A549 (cell line): ENCODE data around the gene PCBP3. TPM values are rescaled to one million over a fixed set of nuclear protein-coding genes. Genes with fewer than 3 reads are reported as not detected.
"Not testable (repeated sequence)": the region's sequence is repeated elsewhere in the genome, so short reads cannot be mapped to it uniquely, and the experiment has no call there.

Experiments
- ATAC-seq, 2 experiments: fragments of 200-7000 bp in 1 of 2; fragments of >200 bp in 1 of 2; cut with Nextera tagmentation in 1 of 2; cut with Tn5 transposase in 1 of 2; 3 replicates each; pipeline versions ENCODE4 v1.8.0 to v1.9.1; 2018 to 2020; ENCODE audit warnings: mild to moderate bottlenecking in 1 of 2, moderate library complexity in 1 of 2
- CTCF ChIA-PET: fragments of 300-600 bp; sonication (Branson Sonifier 250); formaldehyde crosslinking; extraction: SDS; loops from one replicate; lab custom pipeline; 2021; ENCODE audit warnings: antibody characterized with exemption, inconsistent platforms; lab: Yijun Ruan, JAX
- POLR2A ChIA-PET: fragments of 350-600 bp; formaldehyde crosslinking; extraction: SDS; loops from one replicate; lab custom pipeline; 2021; ENCODE audit warnings: antibody characterized with exemption, inconsistent platforms; lab: Yijun Ruan, JAX
- DNase-seq, 2 experiments: peaks; one replicate each; pipeline versions ENCODE4 v3.0.0 to v3.0.0-alpha.2; 2011 to 2016; ENCODE audit warnings: low read depth in 1 of 2, low spot score in 1 of 2
- FAIRE-seq: peaks from 2 replicates; lab custom pipeline; 2011; peaks lifted over from hg19 to GRCh38; lab: Jason Lieb, UNC
- H3K27ac ChIP-seq, 2 experiments: fragments of >200 bp; sonication (Bioruptor Twin); formaldehyde crosslinking; 3 replicates each; pipeline ENCODE4 v1.5.1; 2016 to 2017
- H3K4me1 ChIP-seq: fragments of >200 bp; sonication (Bioruptor Twin); formaldehyde crosslinking; 3 replicates; pipeline ENCODE4 v1.6.1; 2016
- H3K4me2 ChIP-seq: fragments of >200 bp; sonication (Bioruptor Twin); formaldehyde crosslinking; 3 replicates; pipeline ENCODE4 v1.6.1; 2016
- H3K4me3 ChIP-seq: fragments of >200 bp; sonication (Bioruptor Twin); formaldehyde crosslinking; 3 replicates; pipeline ENCODE4 v1.5.1; 2016
- H3K9me3 ChIP-seq: fragments of >200 bp; sonication (Bioruptor Twin); formaldehyde crosslinking; 3 replicates; pipeline ENCODE4 v1.6.1; 2016
- CBX2 ChIP-seq: fragments of 200-600 bp; sonication (generic); IDR thresholded peaks from 2 replicates; pipeline ENCODE4 v1.6.1; 2016; ENCODE audit warnings: low read depth, mild to moderate bottlenecking, borderline replicate concordance
- CHD4 ChIP-seq: fragments of 200-600 bp; sonication (generic); IDR thresholded peaks from 2 replicates; pipeline ENCODE4 v1.6.1; 2016; ENCODE audit warnings: antibody characterized with exemption, mild to moderate bottlenecking, borderline replicate concordance
- EHF ChIP-seq: fragments of 250-450 bp; sonication (Bioruptor Pico); IDR thresholded peaks from 2 replicates; pipeline ENCODE4 v1.5.0; 2020; ENCODE audit warnings: mild to moderate bottlenecking
- EHMT2 ChIP-seq: fragments of 200-600 bp; sonication (generic); IDR thresholded peaks from 2 replicates; pipeline ENCODE4 v1.6.1; 2016; ENCODE audit warnings: antibody characterized with exemption, low read depth, mild to moderate bottlenecking, moderate library complexity
- FOXS1 ChIP-seq: fragments of 250-450 bp; sonication (Bioruptor Pico); IDR thresholded peaks from 2 replicates; pipeline ENCODE4 v1.5.0; 2020; ENCODE audit warnings: mild to moderate bottlenecking, moderate library complexity
- HOXB13 ChIP-seq: fragments of 250-450 bp; sonication (Bioruptor Pico); IDR thresholded peaks from 2 replicates; pipeline ENCODE4 v1.5.0; 2020; ENCODE audit warnings: low read depth, mild to moderate bottlenecking, moderate library complexity
- JUN ChIP-seq, 2 experiments: fragments of >200 bp; sonication (Bioruptor Twin); formaldehyde crosslinking; IDR thresholded peaks; 2 replicates in 1 of 2; 3 replicates in 1 of 2; pipeline ENCODE4 v1.6.1; 2016 to 2017
- JUNB ChIP-seq: fragments of >200 bp; sonication (Bioruptor Twin); formaldehyde crosslinking; IDR thresholded peaks from 2 replicates; pipeline ENCODE4 v1.6.1; 2016
- KDM1A ChIP-seq: fragments of 200-600 bp; sonication (generic); IDR thresholded peaks from 2 replicates; pipeline ENCODE4 v1.6.1; 2016; ENCODE audit warnings: low read depth, mild to moderate bottlenecking
- MYC ChIP-seq: IDR thresholded peaks from 2 replicates; pipeline ENCODE4 v1.6.1; 2012; ENCODE audit warnings: mild to moderate bottlenecking, inconsistent platforms, low read length, improper control_type of control experiment, borderline replicate concordance
- NFE2L2 ChIP-seq: fragments of 150-350 bp; conservative IDR thresholded peaks from 2 replicates; pipeline ENCODE4 v1.6.1; 2014; ENCODE audit warnings: low read length
- NR3C1 ChIP-seq: fragments of >200 bp; sonication (Bioruptor Twin); formaldehyde crosslinking; IDR thresholded peaks from 3 replicates; pipeline ENCODE4 v1.6.1; 2017
- POLR2A ChIP-seq: IDR thresholded peaks from 2 replicates; pipeline ENCODE4 v1.6.1; 2012; ENCODE audit warnings: mild to moderate bottlenecking, low read length
- RARB ChIP-seq: fragments of 250-450 bp; sonication (Bioruptor Pico); IDR thresholded peaks from 2 replicates; pipeline ENCODE4 v1.8.0; 2021; ENCODE audit warnings: mild to moderate bottlenecking, moderate library complexity
- SMC3 ChIP-seq: fragments of >200 bp; sonication (Bioruptor Twin); formaldehyde crosslinking; IDR thresholded peaks from 3 replicates; pipeline ENCODE4 v1.6.1; 2018; ENCODE audit warnings: inconsistent platforms
- TP53 ChIP-seq: fragments of 250-450 bp; sonication (Bioruptor Pico); IDR thresholded peaks from 2 replicates; pipeline ENCODE4 v1.5.0; 2021; ENCODE audit warnings: mild to moderate bottlenecking, moderate library complexity
- ZFP36 ChIP-seq: fragments of 450-650 bp; IDR thresholded peaks from 2 replicates; pipeline ENCODE4 v1.6.1; 2014; ENCODE audit warnings: borderline replicate concordance; ENCODE audit not compliant: partially characterized antibody
- ZNF302 ChIP-seq: fragments of 250-450 bp; sonication (Bioruptor Pico); IDR thresholded peaks from 2 replicates; pipeline ENCODE4 v1.9.0; 2021; ENCODE audit warnings: inconsistent platforms, mild to moderate bottlenecking, moderate library complexity
- WGBS: methylation state at CpG from one replicate; pipeline ENCODE4 v1.1.6; 2017; ENCODE audit errors: missing lambda C conversion rate; 5-methylcytosine and 5-hydroxymethylcytosine counted together
- polyA plus RNA-seq, 4 experiments: library from polyadenylated mRNA; depleted of rRNA in 3 of 4; stranded (reverse); fragments of >200 nt; fragmentation: RNase III in 1 of 4; extraction: RNeasy Plus Mini Kit Qiagen cat#74134 plus additional on column Dnase treatment in 1 of 4; gene quantifications; 2 replicates in 3 of 4; 3 replicates in 1 of 4; pipeline ENCODE4 v1.2.3, GENCODE V29; 2011 to 2017
- TF ChIP-seq, protein P1 (sequence below): fragments of 200-600 bp; sonication (generic); IDR thresholded peaks from 2 replicates; pipeline ENCODE4 v1.6.1; 2016; ENCODE audit warnings: antibody characterized with exemption, mild to moderate bottlenecking, moderate library complexity
- TF ChIP-seq, protein P2 (sequence below): fragments of 250-450 bp; sonication (Bioruptor Pico); IDR thresholded peaks from 2 replicates; pipeline ENCODE4 v1.5.0; 2020; ENCODE audit warnings: low read depth, mild to moderate bottlenecking, moderate library complexity
- TF ChIP-seq, protein P3 (sequence below): fragments of >200 bp; sonication (Bioruptor Twin); formaldehyde crosslinking; IDR thresholded peaks from 2 replicates; pipeline ENCODE4 v1.6.1; 2016
- TF ChIP-seq, protein P4 (sequence below): fragments of >200 bp; sonication (Bioruptor Twin); formaldehyde crosslinking; IDR thresholded peaks from 3 replicates; pipeline ENCODE4 v1.5.1; 2016

The PCBP3 gene
- polyA plus RNA-seq, 2 of the 4 experiments (the other 2 are of a cell fraction) = 0.30 to 0.34 TPM

DNA sequence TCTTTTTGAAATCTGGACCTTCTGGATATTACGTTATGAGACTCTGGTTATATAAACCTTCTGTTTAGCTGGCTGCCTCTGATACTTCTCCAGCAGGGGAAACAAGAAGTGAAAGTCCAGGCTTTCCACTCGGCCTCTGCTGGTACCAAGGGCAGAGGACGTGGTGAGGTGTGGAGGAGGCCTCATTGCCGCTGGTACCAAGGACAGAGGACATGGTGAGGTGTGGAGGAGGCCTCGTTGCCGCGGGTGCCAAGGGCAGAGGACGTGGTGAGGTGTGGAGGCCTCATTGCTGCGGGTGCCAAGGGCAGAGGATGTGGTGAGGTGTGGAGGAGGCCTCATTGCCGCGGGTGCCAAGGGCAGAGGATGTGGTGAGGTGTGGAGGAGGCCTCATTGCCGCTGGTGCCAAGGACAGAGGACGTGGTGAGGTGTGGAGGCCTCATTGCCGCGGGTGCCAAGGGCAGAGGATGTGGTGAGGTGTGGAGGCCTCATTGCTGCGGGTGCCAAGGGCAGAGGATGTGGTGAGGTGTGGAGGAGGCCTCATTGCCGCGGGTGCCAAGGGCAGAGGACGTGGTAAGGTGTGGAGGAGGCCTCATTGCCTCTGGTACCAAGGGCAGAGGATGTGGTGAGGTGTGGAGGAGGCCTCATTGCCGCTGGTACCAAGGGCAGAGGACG is 242.5 kb downstream of the PCBP3 start:
- H3K27ac ChIP-seq, CTCF ChIA-PET, H3K4me2 ChIP-seq, ATAC-seq, FAIRE-seq, H3K9me3 ChIP-seq, DNase-seq, POLR2A ChIA-PET, H3K4me1 ChIP-seq, H3K4me3 ChIP-seq: not testable (repeated sequence)
- WGBS = 37% methylated on average over 15 of the region's 21 CpGs

DNA sequence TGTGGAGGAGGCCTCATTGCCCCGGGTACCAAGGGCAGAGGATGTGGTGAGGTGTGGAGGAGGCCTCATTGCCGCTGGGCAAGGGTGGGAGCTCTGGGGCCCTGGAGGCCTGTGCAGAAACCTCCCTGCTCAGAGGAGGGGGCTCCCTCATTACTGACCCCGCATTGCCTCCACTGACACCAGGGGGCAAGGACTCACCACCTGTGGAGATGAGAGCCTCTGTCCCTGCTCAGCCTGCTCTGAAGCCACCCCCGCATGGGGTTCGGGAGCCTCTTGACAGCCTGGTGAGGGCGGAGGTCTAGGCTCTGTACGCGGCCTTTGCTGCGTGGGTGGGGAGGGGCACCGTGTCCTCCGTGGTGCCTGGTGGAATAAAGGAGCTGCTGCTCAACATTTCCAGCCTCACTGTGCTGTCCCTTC is 243.1 kb downstream of the PCBP3 start:
- ATAC-seq (no peak), FAIRE-seq (no peak)

DNA sequence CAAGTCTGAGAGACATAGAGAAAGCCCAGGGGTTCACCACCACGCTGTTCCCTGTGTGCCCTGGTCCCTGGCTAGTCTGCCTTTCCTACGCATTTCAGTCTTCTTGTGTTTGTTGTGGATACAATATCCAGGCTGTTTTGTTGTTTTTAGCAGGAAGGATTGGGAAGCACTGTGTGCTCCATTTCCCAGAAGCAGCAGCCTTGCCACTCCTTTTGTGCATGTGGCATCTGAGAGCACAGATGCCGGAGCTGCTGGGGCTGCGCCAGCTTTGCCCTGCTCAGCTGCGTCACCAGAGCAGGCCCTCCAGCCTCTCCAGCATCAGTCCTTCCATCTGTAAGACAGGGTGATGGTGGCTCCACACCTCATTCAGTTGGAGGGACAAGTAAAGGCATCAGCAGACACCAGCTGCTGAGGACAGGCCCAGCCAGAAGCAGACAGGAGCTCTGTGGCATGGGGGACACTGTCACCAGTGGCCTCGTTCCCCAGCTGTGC is 243.6 kb downstream of the PCBP3 start:
- CTCF ChIA-PET = interaction anchor here (0.7 kb wide), 1 partner anchor 36 kb away, joined by 3 read pairs; no protein-coding TSS in a partner anchor
- POLR2A ChIA-PET = no interaction called here
- no peaks in the 10 kb centered on the region for H3K9me3 ChIP-seq
- FAIRE-seq = no peak
- 70% methylated on average over 3 of the region's 6 CpGs for WGBS
- no peak for ATAC-seq
- H3K4me3 ChIP-seq = no peak overlapping the region
- no peak overlapping the region for H3K27ac ChIP-seq
- no peak overlapping the region for H3K4me2 ChIP-seq
- TF ChIP-seq NFE2L2 = no peak
- TF ChIP-seq, protein P1, sequence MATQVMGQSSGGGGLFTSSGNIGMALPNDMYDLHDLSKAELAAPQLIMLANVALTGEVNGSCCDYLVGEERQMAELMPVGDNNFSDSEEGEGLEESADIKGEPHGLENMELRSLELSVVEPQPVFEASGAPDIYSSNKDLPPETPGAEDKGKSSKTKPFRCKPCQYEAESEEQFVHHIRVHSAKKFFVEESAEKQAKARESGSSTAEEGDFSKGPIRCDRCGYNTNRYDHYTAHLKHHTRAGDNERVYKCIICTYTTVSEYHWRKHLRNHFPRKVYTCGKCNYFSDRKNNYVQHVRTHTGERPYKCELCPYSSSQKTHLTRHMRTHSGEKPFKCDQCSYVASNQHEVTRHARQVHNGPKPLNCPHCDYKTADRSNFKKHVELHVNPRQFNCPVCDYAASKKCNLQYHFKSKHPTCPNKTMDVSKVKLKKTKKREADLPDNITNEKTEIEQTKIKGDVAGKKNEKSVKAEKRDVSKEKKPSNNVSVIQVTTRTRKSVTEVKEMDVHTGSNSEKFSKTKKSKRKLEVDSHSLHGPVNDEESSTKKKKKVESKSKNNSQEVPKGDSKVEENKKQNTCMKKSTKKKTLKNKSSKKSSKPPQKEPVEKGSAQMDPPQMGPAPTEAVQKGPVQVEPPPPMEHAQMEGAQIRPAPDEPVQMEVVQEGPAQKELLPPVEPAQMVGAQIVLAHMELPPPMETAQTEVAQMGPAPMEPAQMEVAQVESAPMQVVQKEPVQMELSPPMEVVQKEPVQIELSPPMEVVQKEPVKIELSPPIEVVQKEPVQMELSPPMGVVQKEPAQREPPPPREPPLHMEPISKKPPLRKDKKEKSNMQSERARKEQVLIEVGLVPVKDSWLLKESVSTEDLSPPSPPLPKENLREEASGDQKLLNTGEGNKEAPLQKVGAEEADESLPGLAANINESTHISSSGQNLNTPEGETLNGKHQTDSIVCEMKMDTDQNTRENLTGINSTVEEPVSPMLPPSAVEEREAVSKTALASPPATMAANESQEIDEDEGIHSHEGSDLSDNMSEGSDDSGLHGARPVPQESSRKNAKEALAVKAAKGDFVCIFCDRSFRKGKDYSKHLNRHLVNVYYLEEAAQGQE = no peak
- TF ChIP-seq RARB (CRISPR knock-in tag) = no peak
- DNase-seq = no peak
- no peaks in the 10 kb centered on the region for H3K4me1 ChIP-seq

More for the DNA sequence above, 243.1 kb downstream of the PCBP3 start:
- WGBS = 66% methylated on average over 9 of the region's 11 CpGs
- TF ChIP-seq TP53 (CRISPR knock-in tag) (no peak), FOXS1 (CRISPR knock-in tag) (no peak), JUN (IDR thresholded peaks at IDR 0.05) (no peak), ZNF302 (CRISPR knock-in tag) (no peak), EHMT2 (no peak), SMC3 (no peak), EHF (no peak), RARB (CRISPR knock-in tag) (no peak), CHD4 (no peak), NR3C1 (no peak), ZFP36 (no peak), CBX2 (no peak), KDM1A (no peak), JUNB (no peak), MYC (no peak), HOXB13 (CRISPR knock-in tag) (no peak), POLR2A (no peak)
- TF ChIP-seq, protein P2, sequence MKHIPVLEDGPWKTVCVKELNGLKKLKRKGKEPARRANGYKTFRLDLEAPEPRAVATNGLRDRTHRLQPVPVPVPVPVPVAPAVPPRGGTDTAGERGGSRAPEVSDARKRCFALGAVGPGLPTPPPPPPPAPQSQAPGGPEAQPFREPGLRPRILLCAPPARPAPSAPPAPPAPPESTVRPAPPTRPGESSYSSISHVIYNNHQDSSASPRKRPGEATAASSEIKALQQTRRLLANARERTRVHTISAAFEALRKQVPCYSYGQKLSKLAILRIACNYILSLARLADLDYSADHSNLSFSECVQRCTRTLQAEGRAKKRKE (CRISPR knock-in tag) = no peak
- TF ChIP-seq, protein P3, sequence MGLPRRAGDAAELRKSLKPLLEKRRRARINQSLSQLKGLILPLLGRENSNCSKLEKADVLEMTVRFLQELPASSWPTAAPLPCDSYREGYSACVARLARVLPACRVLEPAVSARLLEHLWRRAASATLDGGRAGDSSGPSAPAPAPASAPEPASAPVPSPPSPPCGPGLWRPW = no peak
- TF ChIP-seq, protein P4, sequence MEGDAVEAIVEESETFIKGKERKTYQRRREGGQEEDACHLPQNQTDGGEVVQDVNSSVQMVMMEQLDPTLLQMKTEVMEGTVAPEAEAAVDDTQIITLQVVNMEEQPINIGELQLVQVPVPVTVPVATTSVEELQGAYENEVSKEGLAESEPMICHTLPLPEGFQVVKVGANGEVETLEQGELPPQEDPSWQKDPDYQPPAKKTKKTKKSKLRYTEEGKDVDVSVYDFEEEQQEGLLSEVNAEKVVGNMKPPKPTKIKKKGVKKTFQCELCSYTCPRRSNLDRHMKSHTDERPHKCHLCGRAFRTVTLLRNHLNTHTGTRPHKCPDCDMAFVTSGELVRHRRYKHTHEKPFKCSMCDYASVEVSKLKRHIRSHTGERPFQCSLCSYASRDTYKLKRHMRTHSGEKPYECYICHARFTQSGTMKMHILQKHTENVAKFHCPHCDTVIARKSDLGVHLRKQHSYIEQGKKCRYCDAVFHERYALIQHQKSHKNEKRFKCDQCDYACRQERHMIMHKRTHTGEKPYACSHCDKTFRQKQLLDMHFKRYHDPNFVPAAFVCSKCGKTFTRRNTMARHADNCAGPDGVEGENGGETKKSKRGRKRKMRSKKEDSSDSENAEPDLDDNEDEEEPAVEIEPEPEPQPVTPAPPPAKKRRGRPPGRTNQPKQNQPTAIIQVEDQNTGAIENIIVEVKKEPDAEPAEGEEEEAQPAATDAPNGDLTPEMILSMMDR = no peak
- no peak overlapping the region for H3K27ac ChIP-seq
- H3K4me3 ChIP-seq = no peak overlapping the region
- ChIA-PET CTCF (interaction anchor here (0.7 kb wide), 1 partner anchor 36 kb away, joined by 3 read pairs; no protein-coding TSS in a partner anchor), POLR2A (no interaction called here)
- no peaks in the 10 kb centered on the region for H3K9me3 ChIP-seq
- H3K4me2 ChIP-seq = no peak overlapping the region
- no peaks in the 10 kb centered on the region for H3K4me1 ChIP-seq
- DNase-seq = no peak
